HG03103 (cell line): ENCODE measurements around the gene SORBS2.

Experiments used
- ATAC-seq: cut with Tn5 transposase; IDR thresholded peaks from one replicate; pipeline ENCODE4 v1.9.1; 2021; ENCODE audit warnings: low read depth; ENCODE audit not compliant: unreplicated experiment

SORBS2 gene

DNA sequence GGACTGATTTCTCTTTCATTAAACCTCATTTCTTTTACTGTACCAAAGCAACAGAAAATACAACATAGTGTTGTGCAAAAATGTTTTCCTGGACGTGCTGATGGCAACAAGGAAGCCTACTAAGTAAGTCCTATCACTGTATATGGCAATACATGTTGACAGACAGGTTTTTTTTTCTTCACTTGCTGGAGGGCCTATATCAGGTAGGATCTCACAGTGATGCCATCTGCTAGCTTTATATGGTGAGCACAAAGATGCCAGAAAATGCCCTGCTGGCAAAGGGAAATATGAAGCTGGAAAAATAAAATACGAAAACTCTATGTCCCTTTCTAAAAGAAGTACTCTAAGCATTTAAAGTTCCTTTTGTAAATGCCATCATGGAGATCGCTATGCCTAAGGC, 157.7 kb downstream of the SORBS2 start:
- no peak for ATAC-seq

- ATAC-seq, result no peak
Observed at GRCh38 chr4:185651851-185652250, 160.1 kb downstream of the SORBS2 start.

GRCh38 chr4:185651137-185651677, 160.8 kb downstream of the SORBS2 start:
- ATAC-seq, result no peak

DNA sequence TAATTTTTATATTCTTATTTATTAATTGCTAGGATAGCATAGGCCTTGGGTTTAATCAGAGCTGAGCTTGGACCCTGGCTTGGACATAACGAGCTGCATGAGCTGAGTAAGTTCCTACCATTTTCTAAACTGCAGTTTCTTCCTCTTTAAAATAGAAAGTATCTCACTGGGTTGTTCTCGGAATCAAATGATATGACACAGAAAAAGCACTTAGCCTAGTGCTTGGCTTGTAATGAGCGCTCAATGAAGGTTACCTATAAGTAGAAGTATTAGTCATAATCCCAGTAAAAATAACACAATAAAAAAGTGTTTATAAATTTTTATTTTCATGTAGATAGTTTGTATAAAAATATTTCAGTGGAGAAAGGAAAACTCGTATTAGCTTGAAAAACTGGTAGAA, 163.4 kb downstream of the SORBS2 start:
- no peak for ATAC-seq

GRCh38 chr4:185645403-185645802, 166.6 kb downstream of the SORBS2 start:
- ATAC-seq, result no peak

- ATAC-seq, result no peak
Observed at GRCh38 chr4:185644408-185644807, 167.6 kb downstream of the SORBS2 start.

DNA sequence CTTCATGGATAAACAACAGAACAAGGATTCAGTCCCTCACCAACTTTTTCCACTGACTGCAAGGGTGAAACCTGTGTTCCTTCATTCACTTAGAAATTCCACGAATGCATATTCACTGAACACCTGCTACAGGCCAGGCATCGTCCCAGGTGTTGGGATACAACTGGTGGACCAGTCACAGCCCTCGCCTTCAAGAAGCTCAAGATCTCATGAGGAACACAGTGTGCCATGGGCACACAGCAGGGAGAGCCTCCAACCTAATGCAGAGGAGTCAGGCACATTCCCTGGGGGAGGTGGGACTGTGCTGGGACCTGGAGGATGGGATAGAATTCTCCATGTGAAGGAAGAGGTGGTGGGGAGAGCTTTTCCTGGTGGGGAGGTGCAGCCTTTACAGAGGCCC, 169.1 kb downstream of the SORBS2 start:
- no peak for ATAC-seq

DNA sequence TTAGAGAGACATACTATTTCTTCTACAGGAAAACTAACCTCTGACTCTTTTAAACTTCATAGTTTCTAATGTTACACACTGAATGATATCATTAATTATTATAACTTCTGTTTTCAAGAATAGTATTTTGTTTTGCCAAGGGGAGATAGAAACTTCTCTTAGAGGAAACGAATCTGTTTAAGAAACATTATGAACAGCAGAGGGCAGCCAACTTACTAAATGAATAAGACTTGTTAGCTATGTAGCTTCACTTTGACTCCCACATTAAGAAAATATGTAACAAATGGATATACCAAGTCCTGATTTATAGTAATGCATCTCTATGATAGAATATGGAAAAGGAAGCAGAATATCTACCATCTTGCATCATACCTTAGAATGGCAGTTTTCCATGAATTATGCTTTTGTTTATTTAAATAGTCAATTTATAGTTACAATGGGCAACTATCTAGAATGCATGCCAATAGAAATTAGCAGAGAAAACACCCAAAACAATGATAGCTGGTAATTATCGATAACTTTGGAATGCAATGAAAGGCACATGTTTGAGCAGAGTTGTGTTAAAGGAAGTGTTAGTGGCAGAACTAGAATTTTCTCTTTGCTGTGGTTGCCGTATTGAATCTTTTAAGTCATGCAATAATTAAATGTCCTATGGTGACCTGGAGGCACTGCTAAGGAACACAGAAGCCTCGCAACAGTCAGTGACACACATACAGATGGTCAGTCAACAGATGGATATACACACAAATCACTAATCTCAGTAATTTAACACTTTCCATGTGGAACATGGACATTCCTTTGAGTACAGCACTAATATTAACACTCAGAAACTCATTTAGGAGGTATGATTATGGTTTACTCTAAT, 171.0 kb downstream of the SORBS2 start:
- ATAC-seq, result no peak

GRCh38 chr4:185638548-185639301, 173.3 kb downstream of the SORBS2 start:
- ATAC-seq, result no peak

- no peak for ATAC-seq
Observed at GRCh38 chr4:185638093-185638492, 173.9 kb downstream of the SORBS2 start.

GRCh38 chr4:185637163-185637875, 174.7 kb downstream of the SORBS2 start:
- ATAC-seq, result no peak

- ATAC-seq, result no peak
Observed at GRCh38 chr4:185634066-185634652, 177.8 kb downstream of the SORBS2 start.

- ATAC-seq, result no peak
Observed at GRCh38 chr4:185626798-185627197, 185.2 kb downstream of the SORBS2 start.

GRCh38 chr4:185625503-185625902, 186.5 kb downstream of the SORBS2 start:
- ATAC-seq, result no peak

DNA sequence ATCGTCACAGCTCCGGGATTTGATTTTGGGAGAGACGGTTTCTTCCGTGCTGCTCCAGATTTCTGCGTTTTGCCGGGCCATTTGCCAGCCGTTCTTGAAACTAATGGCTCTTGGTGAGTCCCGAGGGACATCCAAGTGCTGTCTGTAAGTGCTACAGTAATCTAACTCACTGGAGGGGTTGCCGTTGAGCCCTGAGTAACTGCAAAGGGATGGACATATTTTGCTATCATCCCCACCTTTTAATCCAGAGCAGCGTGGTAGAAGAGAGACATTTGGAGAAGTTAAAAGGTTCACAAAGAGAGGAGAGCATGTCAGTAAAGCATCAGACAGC, 187.8 kb downstream of the SORBS2 start:
- ATAC-seq, result no peak

- no peak for ATAC-seq
Observed at GRCh38 chr4:185623444-185624258, 188.3 kb downstream of the SORBS2 start.

GRCh38 chr4:185608185-185608584, 203.8 kb downstream of the SORBS2 start:
- ATAC-seq, result no peak

DNA sequence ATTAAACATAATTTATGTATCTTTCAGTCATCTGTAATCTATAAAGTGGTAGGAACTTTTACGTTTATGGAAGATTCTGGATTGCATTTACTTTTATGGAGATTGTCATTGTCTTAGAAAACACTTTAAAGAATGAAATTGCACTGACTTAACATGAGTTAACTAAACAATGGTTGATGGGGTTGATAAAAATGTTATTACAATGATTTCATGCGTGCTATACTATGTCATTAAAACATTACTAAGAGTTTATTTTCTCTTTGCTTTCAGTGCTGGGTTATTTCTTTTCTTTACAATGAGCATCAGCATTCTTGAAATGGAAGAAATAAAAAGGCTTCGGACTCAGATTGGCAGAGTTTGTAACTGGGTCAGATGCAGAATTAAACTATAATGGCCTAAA, 209.6 kb downstream of the SORBS2 start:
- ATAC-seq, result no peak

- no peak for ATAC-seq
Observed at GRCh38 chr4:185600801-185601434, 211.1 kb downstream of the SORBS2 start.
